ENCODE data around the gene C20orf173.
A peak's percentile ranks its signal among the peaks of the same experiment; 100 is the strongest.
"Not testable (repeated sequence)": the region's sequence is repeated elsewhere in the genome, so short reads cannot be mapped to it uniquely, and the experiment has no call there.

The C20orf173 gene

DNA sequence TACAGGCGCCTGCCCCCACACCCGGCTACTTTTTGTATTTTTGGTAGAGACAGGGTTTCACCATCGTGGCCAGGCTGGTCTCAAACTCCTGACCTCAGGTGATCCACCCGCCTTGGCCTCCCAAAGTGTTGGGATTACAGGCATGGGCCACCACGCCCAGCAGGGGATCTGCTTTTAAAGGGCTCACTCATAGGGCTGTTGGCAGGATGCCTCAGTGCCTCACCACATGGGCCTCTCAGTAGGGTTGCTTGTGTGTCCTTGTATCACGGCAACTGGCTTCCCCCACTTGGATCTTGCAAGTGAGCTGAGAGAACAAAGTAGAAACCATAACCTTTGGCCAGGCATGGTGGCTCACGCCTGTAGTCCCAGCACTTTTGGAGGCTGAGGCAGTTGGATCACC, 15.5 kb upstream of the C20orf173 start:
- DNase-seq: not testable (repeated sequence)

GRCh38 chr20:35544436-35544835, 15.0 kb upstream of the C20orf173 start:
- no peak for DNase-seq

DNA sequence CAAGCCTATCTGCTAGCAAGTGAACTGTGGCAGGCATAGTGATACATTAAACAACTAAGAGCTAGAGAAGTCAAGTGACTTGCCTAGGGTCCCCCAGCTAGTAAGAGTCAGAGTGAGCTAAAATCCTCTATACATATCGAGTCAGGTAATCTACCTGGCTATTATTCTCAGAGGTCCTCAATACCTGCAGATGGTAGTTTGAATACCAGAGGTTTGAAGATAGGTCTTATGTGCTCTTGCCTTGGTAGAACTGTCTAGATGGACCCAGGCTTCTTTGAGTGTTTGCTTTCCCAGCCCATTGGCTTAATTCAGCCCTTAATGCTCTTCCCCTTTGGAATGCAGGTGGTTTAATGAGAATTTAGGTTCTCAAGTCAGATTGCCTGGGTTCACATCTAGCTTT, 13.5 kb upstream of the C20orf173 start:
- no peak for DNase-seq

GRCh38 chr20:35541783-35542662, 12.6 kb upstream of the C20orf173 start, which contains the start of gene ERGIC3:
Gene ERGIC3 (plus strand): TSS chr20:35542078. CDS start chr20:35542098, 20 bp downstream.
- DNase-seq: peak; percentile 81

DNA sequence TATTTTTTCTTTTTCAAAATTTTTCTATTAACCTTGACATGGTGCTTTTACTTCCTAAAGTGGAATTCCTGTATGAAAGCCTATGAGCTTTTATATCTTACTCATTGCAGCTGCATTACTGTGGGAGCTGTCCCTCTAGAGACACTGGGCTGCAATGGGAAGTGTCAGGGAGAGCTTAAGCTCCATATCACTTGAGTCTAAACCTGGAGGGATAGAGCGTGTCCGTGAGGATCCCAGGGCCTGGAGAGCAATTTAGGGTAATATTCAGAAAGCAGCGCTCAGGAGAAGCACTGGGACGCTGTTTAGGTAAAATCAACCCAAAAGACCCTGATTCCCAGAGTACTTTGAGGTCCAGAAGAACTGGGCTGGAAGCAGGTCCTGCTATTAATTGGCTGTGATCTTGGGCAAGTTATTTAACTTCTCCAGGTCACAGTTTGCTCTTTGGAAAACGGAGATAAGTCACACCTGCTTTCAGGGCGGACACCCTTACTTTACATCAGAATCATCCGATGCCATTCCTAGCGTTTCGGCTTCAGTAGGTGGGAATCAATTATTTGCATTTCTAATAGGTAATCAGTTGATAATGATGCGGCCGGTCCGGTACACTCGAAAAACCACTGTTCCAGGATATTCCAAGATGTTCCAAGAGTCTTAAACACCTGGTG, 11.8 kb upstream of the C20orf173 start:
- no peak for DNase-seq

- peak; percentile 82 for DNase-seq
Measured at GRCh38 chr20:35539756-35540212, 10.3 kb upstream of the C20orf173 start.

DNA sequence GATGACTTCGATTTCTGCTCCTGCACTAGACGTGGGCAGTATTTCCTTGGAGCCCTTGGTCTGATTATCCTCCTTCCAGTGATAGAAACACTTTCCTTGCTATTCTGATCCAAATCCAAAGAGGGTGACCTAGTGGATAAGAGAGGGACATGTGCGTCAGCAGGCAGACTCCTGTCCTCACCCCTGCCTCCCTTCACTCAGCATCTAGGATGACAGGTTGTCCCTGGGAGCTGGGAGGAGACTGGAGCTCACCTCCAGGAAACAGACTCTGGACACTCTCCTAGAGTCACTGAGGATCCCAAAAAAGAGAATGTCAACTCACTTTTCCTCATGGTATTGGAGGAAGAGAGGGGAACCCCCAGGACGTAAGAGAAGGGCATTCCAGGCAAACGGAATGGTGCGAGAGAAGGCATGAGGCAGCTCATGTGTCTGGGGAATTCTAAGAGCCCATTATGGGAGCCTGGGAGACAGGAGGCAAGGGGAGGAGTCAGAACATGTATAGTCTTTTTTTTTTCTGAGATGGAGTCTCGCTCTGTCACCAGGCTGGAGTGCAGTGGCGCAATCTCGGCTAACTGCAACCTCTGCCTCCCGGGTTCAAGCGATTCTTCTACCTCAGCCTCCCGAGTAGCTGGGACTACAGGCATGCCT, 2.2 kb downstream of the C20orf173 start:
- DNase-seq: no peak

DNA sequence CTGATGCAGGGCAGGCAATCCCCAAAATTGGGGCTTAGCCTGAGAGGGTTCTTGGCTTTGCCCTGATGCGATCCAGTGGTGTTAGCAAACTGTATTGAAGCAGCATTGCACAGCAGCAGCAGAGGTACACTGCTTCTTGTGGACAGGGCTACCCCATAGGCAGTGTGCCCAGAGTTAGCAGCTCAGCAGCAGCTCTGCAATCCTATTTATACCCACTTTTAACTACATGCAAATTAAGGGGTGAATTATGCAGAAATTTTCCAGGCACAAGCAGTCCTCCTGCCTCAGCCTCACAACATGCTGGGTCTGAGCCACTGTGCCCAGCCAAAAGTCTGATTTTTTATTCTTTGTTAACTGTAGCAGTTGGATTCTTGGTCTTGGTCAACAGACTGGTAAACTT, 3.8 kb downstream of the C20orf173 start:
- no peak for DNase-seq

DNA sequence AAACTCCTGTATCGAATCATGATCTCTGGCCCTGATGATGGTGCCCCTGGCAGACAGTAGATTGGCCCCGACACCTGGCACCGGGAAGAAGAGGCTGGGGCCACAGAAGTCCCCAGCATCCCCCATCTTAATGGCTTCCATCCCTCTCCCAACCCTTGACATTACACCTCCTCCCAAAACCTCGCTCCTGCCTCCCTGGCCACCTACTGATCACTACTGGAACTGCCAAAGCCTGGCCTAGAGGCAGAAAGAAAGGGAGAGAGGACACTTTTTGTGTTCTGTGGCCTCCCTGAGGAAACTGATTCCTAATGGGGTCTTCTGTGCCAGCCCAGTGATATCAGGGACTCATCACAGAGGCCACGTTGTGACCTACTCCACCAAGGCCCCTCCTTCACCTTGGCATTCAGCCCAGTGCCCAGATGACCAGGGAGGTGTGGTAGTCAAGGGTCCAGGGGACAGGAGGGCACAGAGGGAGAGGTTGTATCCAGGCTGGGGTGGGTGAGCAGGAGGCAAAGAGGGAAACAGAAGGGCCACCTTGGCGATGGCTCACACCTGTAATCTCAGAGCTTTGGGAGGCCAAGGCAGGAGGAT, 6.1 kb downstream of the C20orf173 start:
- no peak for DNase-seq

DNA sequence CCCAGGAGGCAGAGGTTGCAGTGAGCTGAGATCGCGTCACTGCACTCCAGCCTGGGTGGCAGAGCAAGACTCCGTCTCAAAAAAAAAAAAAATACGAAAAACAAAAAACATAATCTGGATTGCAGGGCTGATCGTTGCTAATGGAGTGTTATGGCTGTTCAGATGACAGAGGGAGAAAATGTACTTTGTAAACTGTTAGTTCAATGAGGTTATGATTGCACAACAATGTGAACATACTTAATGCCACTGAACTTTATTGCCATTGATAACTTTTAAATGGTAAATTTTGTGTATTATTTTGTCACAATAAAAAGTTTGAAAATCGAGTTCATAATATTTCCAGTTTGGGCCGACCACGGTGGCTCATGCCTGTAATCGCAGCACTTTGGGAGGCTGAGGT, 10.5 kb downstream of the C20orf173 start:
- no peak for DNase-seq

DNA sequence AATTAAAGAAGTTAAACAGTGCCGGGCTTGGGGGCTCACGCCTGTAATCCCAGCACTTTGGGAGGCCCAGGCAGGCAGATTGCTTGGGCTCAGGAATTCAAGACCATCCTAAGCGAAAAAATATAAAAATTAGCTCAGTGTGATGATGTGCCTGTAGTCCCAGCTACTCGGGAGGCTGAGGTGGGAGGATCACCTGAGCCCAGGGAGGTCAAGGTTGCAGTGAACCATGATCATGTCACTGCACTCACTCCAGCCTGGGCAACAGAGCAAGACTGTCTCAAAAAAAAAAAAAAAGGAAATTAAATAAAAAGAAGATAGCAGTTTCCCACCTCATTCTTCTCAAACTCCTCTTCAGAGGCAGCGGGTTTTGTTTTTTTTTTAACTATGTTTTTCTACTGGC, 11.7 kb downstream of the C20orf173 start:
- not testable (repeated sequence) for DNase-seq

- no peak for DNase-seq
Measured at GRCh38 chr20:35517125-35517524, 12.3 kb downstream of the C20orf173 start.

DNA sequence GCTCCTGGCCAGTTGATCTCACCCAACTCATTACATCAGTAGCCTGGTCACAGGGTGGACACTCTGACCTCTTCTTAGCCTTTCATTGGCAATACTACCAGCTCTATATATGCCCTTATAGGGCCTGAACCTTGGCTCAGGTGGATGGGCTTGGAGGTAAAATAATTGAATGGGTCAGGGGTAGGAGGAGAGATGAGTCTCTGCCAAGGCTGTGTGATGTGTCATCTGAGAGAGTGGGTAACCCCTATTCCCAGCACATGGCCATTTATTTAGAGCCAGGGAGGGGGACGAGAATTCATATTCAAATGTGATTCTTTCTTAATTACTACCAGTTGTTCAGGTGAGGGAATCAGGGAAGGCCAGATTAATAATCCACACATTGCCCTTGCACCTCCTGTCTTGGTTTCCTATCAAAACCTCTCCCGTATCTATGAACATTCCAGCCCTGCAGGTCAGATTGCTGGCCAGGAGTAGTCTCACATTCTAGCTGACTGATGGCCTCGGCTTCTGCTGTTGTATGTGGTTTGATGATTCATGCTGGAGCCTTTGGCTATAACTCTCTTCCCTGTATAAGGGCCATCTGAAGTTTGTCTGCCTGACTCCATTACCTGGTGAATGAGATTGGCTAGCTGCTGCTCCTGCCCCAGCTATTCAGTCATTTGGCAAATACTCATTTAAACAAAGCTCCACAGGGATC, 13.4 kb downstream of the C20orf173 start:
- DNase-seq: no peak

DNA sequence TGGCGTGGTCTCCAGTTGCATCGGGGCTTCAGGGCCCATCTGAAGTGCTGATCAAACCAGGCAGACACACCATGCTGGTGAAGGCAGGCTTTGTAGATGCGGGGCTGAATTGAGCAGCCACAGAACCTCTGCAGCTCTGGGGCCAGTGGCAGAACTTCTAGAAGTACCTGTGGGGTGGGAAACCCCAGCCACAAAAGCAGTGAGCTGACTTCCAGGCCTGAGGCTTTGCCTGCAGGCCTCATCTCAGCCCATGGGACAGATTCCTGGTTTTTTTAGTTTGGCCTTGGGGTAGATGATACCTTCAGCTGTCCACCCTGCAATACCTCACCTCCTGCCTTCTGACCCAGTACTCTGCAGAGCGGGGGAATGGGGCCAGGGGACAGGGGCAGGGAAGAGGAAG, 14.1 kb downstream of the C20orf173 start:
- no peak for DNase-seq

DNA sequence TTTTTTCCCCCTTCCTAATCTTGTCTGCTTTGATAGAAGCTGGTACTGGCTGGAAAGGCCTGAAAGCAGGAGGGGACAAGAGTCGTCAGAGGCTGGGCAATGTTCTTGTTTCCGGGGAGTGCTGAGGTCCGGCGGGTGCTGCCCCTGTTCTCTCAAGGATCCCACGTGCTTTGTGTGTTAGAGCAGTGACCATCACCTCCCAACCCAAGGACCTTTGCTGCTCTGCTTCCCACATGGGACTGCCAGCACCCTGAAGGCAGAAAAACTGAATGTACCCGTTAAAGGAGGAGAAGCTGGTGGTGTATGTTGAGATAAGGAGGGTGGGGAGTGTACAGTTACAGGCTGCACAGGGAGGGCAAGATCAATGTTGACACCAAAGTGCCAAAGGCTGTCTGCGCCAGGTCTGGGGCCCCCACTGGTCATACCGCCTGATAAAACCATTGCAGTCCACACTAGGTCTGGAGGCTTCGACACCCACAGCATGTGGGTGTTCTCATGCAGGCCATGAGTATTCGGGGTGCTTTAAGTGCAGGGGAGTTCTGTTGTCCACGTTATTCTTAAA, 15.0 kb downstream of the C20orf173 start:
- no peak for DNase-seq

DNA sequence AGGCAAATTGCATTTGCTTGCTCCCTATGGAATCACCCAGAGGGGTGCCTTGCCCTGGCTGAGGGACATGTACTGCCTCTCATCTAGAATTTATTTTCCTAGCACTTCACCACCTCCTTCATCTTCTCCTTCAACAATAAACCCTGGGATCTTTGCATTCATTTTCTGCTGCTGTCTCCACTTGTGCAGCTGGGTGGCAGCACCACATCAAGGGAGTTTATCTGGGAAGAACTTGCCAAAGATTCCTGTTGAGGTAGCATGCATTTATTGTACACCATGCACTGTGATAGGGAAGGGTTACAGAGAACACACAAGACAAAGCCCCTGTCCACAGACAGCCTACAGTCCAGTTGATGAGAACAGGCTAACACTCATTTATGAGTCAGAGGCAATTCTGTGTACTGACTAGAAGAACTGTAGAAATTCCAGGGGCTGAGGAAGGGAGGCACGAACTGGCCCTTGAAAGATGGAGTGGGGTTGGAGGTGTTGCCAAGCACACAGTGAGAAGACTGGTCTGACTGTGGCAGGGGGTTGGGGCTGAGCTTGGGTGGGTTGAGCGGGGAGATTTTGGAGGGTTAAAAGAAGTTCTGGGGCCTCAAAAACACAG, 17.5 kb downstream of the C20orf173 start:
- DNase-seq: no peak

DNA sequence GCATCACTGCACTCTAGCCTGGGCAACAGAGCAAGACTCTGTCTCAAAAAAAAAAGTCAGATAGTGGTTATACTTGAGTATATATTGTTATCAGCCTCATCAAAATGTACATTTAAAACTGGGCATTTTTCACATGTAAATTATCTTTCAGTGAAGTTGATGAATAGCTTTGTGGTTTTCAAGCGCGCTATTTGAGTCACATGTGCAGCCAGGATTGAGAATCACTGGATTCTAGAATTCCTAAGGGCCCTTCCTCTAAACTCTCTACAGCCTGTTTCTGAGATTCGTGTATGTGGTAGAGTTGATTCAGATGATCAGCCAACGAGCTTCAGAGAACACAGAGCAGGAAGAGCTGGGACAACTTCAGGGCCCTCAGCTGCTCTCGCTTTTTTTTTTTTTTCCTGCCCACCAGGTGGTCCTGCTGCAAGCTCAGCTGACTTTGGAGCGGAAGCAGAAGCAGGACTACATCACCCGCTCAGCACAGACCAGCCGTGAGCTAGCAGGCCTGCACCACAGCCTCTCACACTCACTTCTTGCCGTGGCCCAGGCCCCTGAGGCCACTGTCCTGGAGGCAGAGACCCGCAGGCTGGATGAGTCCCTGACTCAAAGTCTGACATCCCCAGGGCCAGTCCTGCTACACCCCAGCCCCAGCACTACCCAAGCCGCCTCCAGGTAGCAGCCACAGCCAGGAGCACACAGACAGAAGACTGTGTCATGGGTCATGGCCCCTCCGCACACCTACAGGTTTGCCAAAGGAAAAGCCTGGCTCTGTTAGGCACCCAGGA, 18.3 kb downstream of the C20orf173 start:
- no peak for DNase-seq

- no peak for DNase-seq
Measured at GRCh38 chr20:35508493-35509218, 20.8 kb downstream of the C20orf173 start.

DNA sequence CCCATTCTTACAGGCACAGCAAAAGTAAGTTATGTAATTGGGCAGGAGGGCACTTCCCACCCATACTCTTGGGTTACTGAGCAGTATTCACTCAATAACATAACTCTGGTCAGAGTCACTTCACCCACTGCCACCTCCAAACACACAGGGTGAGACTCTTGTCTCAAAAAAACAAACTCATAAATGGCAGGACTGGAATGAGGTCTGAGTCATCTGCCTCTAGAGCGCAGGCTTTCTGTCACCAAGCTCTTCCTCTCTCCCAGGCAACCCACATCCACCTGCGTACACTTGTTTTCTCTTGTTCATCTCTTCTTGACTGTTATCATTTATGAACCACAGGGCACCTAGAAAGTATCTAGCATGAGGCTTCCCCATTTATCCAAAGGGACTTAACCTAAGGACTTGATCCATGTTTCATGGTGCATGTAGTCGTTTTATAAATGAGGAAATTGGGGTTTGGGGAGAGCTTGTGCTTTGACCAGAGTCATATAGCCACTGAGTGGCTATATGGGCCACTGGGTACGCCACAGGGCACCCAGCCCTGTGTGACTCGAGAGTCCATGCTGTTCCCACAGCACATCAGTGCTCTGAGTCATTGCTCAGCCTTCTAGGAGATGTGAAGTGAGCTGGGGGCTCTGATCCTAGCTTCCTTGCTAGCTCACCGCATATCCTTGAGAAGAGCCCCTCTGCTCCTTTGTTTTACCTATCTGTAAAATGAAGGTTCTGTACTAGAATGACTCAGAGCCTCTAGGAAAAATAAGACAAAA, 22.4 kb downstream of the C20orf173 start:
- DNase-seq: no peak
